ENCODE results near the gene MIDN.

The MIDN gene

GRCh38 chr19:1284979-1285736 is 36.8 kb downstream of the MIDN start:
- DNase-seq, result no peak
- Histone ChIP-seq H4K20me1 (ENCODE audit: insufficient read depth, low read length) (no peaks in the 10 kb centered on the region), H3K4me2 (ENCODE audit: low read depth, low read length) (no peak overlapping the region), H3F3A (ENCODE audit: insufficient read depth, low read length) (no peaks in the 10 kb centered on the region), H2AFZ (ENCODE audit: low read length) (no peak overlapping the region), H3K4me3 (ENCODE audit: low read length) (no peak overlapping the region), H3K27me3 (replicated peaks; ENCODE audit: insufficient read depth, low read length) (peaks cover 68% of the 10 kb centered on the region), H3K9me3 (replicated peaks; ENCODE audit: insufficient read depth, low read length) (no peaks in the 10 kb centered on the region), H3K79me2 (ENCODE audit: low read length) (no peaks in the 10 kb centered on the region), H3K27ac (ENCODE audit: low read length) (no peak overlapping the region), H3K36me3 (replicated peaks; ENCODE audit: insufficient read depth, low read length) (no peaks in the 10 kb centered on the region), H3K9ac (ENCODE audit: low read length) (no peak overlapping the region), H3K4me1 (ENCODE audit: low read length) (no peaks in the 10 kb centered on the region), H3K9me2 (replicated peaks; ENCODE audit: insufficient read depth, low read length) (no peaks in the 10 kb centered on the region)
- TF ChIP-seq EZH2 (optimal IDR thresholded peaks at IDR 0.05; ENCODE audit: low read depth, low read length) (peak; percentile 87), EZH2phosphoT487 (IDR thresholded peaks at IDR 0.05; ENCODE audit: low read length) (0 out of 2 replicates have a peak, but pooled peaks have one; percentile 32), CTCF (IDR thresholded peaks at IDR 0.05; ENCODE audit: low read length) (no peak)

- H3K79me2 ChIP-seq (ENCODE audit: low read length), result no peaks in the 10 kb centered on the region
- H3K36me3 ChIP-seq (replicated peaks; ENCODE audit: insufficient read depth, low read length), result no peaks in the 10 kb centered on the region
- TF ChIP-seq EZH2phosphoT487 (IDR thresholded peaks at IDR 0.05; ENCODE audit: low read length), result no peak
- TF ChIP-seq EZH2 (optimal IDR thresholded peaks at IDR 0.05; ENCODE audit: low read depth, low read length), result no peak
- H3F3A ChIP-seq (ENCODE audit: insufficient read depth, low read length), result no peaks in the 10 kb centered on the region
- H3K4me1 ChIP-seq (ENCODE audit: low read length), result no peaks in the 10 kb centered on the region
- no peak within 1 kb of the TSS for H2AFZ ChIP-seq (ENCODE audit: low read length)
- DNase-seq, result no peak
- H4K20me1 ChIP-seq (ENCODE audit: insufficient read depth, low read length), result no peaks in the 10 kb centered on the region
- H3K9ac ChIP-seq (ENCODE audit: low read length), result no peak within 1 kb of the TSS
- no peak within 1 kb of the TSS for H3K4me2 ChIP-seq (ENCODE audit: low read depth, low read length)
- H3K9me3 ChIP-seq (replicated peaks; ENCODE audit: insufficient read depth, low read length), result no peaks in the 10 kb centered on the region
- no peak within 1 kb of the TSS for H3K27ac ChIP-seq (ENCODE audit: low read length)
- H3K9me2 ChIP-seq (replicated peaks; ENCODE audit: insufficient read depth, low read length), result no peaks in the 10 kb centered on the region
- H3K27me3 ChIP-seq (replicated peaks; ENCODE audit: insufficient read depth, low read length), result peaks cover 75% of the 10 kb centered on the region
- no peak within 1 kb of the TSS for H3K4me3 ChIP-seq (ENCODE audit: low read length)
These were observed 37.5 kb downstream of the MIDN start, which contains the start of gene EFNA2 for GRCh38 chr19:1285737-1286360. EFNA2 (plus strand) TSS chr19:1285873; CDS start chr19:1286169, 296 bp downstream.

GRCh38 chr19:1286487-1287353 is 38.3 kb downstream of the MIDN start:
- Histone ChIP-seq H3K4me2 (ENCODE audit: low read depth, low read length) (no peak overlapping the region), H3K9ac (ENCODE audit: low read length) (no peak overlapping the region), H2AFZ (ENCODE audit: low read length) (no peak overlapping the region), H3K9me3 (replicated peaks; ENCODE audit: insufficient read depth, low read length) (no peaks in the 10 kb centered on the region), H3K27me3 (replicated peaks; ENCODE audit: insufficient read depth, low read length) (peaks cover 83% of the 10 kb centered on the region), H3K36me3 (replicated peaks; ENCODE audit: insufficient read depth, low read length) (no peaks in the 10 kb centered on the region), H4K20me1 (ENCODE audit: insufficient read depth, low read length) (no peaks in the 10 kb centered on the region), H3K79me2 (ENCODE audit: low read length) (no peaks in the 10 kb centered on the region), H3K27ac (ENCODE audit: low read length) (no peak overlapping the region), H3K4me3 (ENCODE audit: low read length) (no peak overlapping the region), H3F3A (ENCODE audit: insufficient read depth, low read length) (no peaks in the 10 kb centered on the region), H3K4me1 (ENCODE audit: low read length) (no peaks in the 10 kb centered on the region), H3K9me2 (replicated peaks; ENCODE audit: insufficient read depth, low read length) (no peaks in the 10 kb centered on the region)
- no peak for DNase-seq
- TF ChIP-seq EZH2phosphoT487 (IDR thresholded peaks at IDR 0.05; ENCODE audit: low read length), result no peak
- TF ChIP-seq CTCF (IDR thresholded peaks at IDR 0.05; ENCODE audit: low read length), result no peak
- no peak for TF ChIP-seq EZH2 (optimal IDR thresholded peaks at IDR 0.05; ENCODE audit: low read depth, low read length)

All from MM.1S (cell line).